ENCODE data around the gene KNOP1. TPM values are rescaled to one million over a fixed set of nuclear protein-coding genes. Genes with fewer than 3 reads are reported as not detected.

The KNOP1 gene
- total and polyA plus RNA-seq, 2 donors from 2014 or later = 10.2 to 17.9 TPM

GRCh38 chr16:19746561-19746960 is 28.5 kb upstream of the KNOP1 start:
- Histone ChIP-seq H3K36me3 (ENCODE audit: control insufficient read depth in 2 of 3, insufficient read depth in 3 of 3, low read length in 3 of 3) (no peaks in the 10 kb centered on the region), H3K9me3 (ENCODE audit: control insufficient read depth in 2 of 3, insufficient read depth in 1 of 3, low read length in 3 of 3) (no peaks in the 10 kb centered on the region), H3K4me3 (ENCODE audit: low read length in 3 of 3) (no peak overlapping the region), H3K27me3 (ENCODE audit: control insufficient read depth, insufficient read depth, low read length) (no peaks in the 10 kb centered on the region), H3K4me1 (ENCODE audit: control insufficient read depth in 2 of 3, insufficient read depth in 2 of 3, low read depth in 1 of 3, low read length in 3 of 3) (peaks cover 13 to 20% (median 17%) of the 10 kb centered on the region in 3 donors), H3K27ac (ENCODE audit: low read depth in 2 of 2, low read length in 2 of 2) (peak overlapping the region; percentile 42 to 43), H3K9ac (ENCODE audit: low read length in 3 of 3) (no peak overlapping the region)
- no peak for FAIRE-seq
- TF ChIP-seq CTCF (IDR thresholded peaks at IDR 0.05; ENCODE audit: borderline replicate concordance, extremely low read depth, insufficient read depth) = no peak
- intact Hi-C loops (cut with DNase I) = no loop called here
- no peak for DNase-seq

DNA sequence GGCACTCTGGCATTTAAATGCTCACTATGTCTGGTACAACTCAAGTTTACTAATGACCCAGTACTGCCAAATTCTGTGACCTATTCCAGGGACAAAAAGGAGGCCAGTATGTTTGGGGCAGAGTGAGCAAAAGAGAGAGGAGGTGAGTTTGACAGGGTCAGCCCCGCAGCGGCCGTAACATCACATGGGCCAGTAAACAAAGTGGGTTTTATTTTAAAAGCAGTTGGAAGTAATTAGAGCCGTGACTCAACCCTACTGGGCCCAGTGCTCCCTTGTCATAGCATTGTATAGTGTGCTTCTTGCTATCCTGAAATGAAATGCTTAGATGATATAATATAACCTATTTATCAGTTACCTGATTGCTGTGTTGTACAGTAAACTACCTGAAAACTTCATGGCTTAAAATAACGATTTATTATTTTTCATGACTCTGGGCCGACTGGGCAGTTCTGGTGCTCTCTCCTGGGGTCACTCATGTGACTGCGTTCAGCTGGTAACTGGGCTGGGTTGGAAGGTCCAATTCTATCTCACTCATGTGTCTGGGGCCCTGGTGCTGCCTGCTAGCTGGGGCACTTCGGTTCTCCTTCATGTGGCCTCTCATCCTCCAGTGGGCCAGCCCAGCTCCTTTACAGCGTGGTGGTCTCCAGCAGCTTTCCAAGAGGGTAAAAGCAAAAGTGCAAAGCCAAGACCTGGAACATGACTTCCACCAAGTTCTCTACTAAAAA is 27.4 kb upstream of the KNOP1 start:
- H3K4me3 ChIP-seq (ENCODE audit: low read length in 3 of 3) = no peak overlapping the region
- no peak overlapping the region for H3K9ac ChIP-seq (ENCODE audit: low read length in 3 of 3)
- no peaks in the 10 kb centered on the region for H3K27me3 ChIP-seq (ENCODE audit: control insufficient read depth, insufficient read depth, low read length)
- no peaks in the 10 kb centered on the region for H3K9me3 ChIP-seq (ENCODE audit: control insufficient read depth in 2 of 3, insufficient read depth in 1 of 3, low read length in 3 of 3)
- H3K4me1 ChIP-seq (ENCODE audit: control insufficient read depth in 2 of 3, insufficient read depth in 2 of 3, low read depth in 1 of 3, low read length in 3 of 3) = peaks cover 10 to 18% (median 17%) of the 10 kb centered on the region in 3 donors
- intact Hi-C loops (cut with DNase I) = no loop called here
- H3K27ac ChIP-seq (ENCODE audit: low read depth in 2 of 2, low read length in 2 of 2) = peak overlapping the region in 1 of 2 donors; percentile 40
- TF ChIP-seq CTCF (IDR thresholded peaks at IDR 0.05; ENCODE audit: borderline replicate concordance, extremely low read depth, insufficient read depth) = no peak
- DNase-seq (no peak), FAIRE-seq (no peak)
- no peaks in the 10 kb centered on the region for H3K36me3 ChIP-seq (ENCODE audit: control insufficient read depth in 2 of 3, insufficient read depth in 3 of 3, low read length in 3 of 3)

- no peak for FAIRE-seq
- intact Hi-C loops (cut with DNase I) = no loop called here
- H3K9me3 ChIP-seq (ENCODE audit: control insufficient read depth in 2 of 3, insufficient read depth in 1 of 3, low read length in 3 of 3) = no peaks in the 10 kb centered on the region
- peak overlapping the region in 1 of 2 donors; percentile 17 for H3K27ac ChIP-seq (ENCODE audit: low read depth in 2 of 2, low read length in 2 of 2)
- no peak overlapping the region for H3K4me3 ChIP-seq (ENCODE audit: low read length in 3 of 3)
- peaks cover 0 to 2% (median 0%) of the 10 kb centered on the region in 3 donors for H3K36me3 ChIP-seq (ENCODE audit: control insufficient read depth in 2 of 3, insufficient read depth in 3 of 3, low read length in 3 of 3)
- TF ChIP-seq CTCF (IDR thresholded peaks at IDR 0.05; ENCODE audit: borderline replicate concordance, extremely low read depth, insufficient read depth) = no peak
- no peaks in the 10 kb centered on the region for H3K27me3 ChIP-seq (ENCODE audit: control insufficient read depth, insufficient read depth, low read length)
- peaks cover 10 to 18% (median 17%) of the 10 kb centered on the region in 3 donors for H3K4me1 ChIP-seq (ENCODE audit: control insufficient read depth in 2 of 3, insufficient read depth in 2 of 3, low read depth in 1 of 3, low read length in 3 of 3)
- no peak for DNase-seq
- H3K9ac ChIP-seq (ENCODE audit: low read length in 3 of 3) = no peak overlapping the region
Observed at GRCh38 chr16:19744670-19745069, 26.6 kb upstream of the KNOP1 start.
